Activated naive CD8-positive, alpha-beta T cell treated with anti-CD3 and anti-CD28 coated beads, Interleukin-2, amount 10 ng/mL, durations not matched to agents 7 days and 5 days (primary cell): ENCODE results near the gene NUCKS1. TPM values are rescaled to one million over a fixed set of nuclear protein-coding genes. Genes with fewer than 3 reads are reported as not detected.

Experiments used
- ATAC-seq: fragments of 150-1000 bp; cut with Tn5 transposase; one replicate; pipeline ENCODE4 v1.10.0; 2021; ENCODE audit warnings: low read depth, moderate library complexity
- POLR2A ChIA-PET: fragments of 350-600 bp; sonication (Branson Sonifier 250); formaldehyde crosslinking; loops from one replicate; lab custom pipeline; 2021; ENCODE audit warnings: antibody characterized with exemption; lab: Charles Lee
- DNase-seq: peaks from one replicate; pipeline ENCODE4 v3.0.0; 2021
- H3K27ac Mint-ChIP-seq: one replicate; pipeline ENCODE4 v1.8.0; 2022; ENCODE audit warnings: mild to moderate bottlenecking, mixed read lengths
- H3K27me3 Mint-ChIP-seq: one replicate; pipeline ENCODE4 v1.8.0; 2022; ENCODE audit warnings: mild to moderate bottlenecking, moderate library complexity, mixed read lengths
- H3K36me3 Mint-ChIP-seq: one replicate; pipeline ENCODE4 v1.8.0; 2021; ENCODE audit warnings: mild to moderate bottlenecking, mixed read lengths
- H3K4me1 Mint-ChIP-seq: one replicate; pipeline ENCODE4 v1.8.0; 2021; ENCODE audit warnings: mixed read lengths
- H3K4me3 Mint-ChIP-seq: one replicate; pipeline ENCODE4 v1.8.0; 2022; ENCODE audit warnings: mild to moderate bottlenecking, moderate library complexity, mixed read lengths
- H3K9me3 Mint-ChIP-seq: one replicate; pipeline ENCODE4 v1.8.0; 2021; ENCODE audit warnings: mixed read lengths
- total RNA-seq, 2 experiments: library from RNA; stranded (reverse); gene quantifications; one replicate each; pipeline ENCODE4 v1.2.3, GENCODE V29; 2021

Gene NUCKS1
- total RNA-seq, 2 experiments from 2014 or later: 200 to 211 TPM

- H3K4me3 Mint-ChIP-seq: no peak overlapping the region
- POLR2A ChIA-PET: no interaction called here
Observed at GRCh38 chr1:205676002-205676401, 74.0 kb downstream of the NUCKS1 start.

GRCh38 chr1:205675247-205675646 lies 74.7 kb downstream of the NUCKS1 start:
- no peak overlapping the region for H3K27ac Mint-ChIP-seq
- H3K4me3 Mint-ChIP-seq: no peak overlapping the region
- H3K27me3 Mint-ChIP-seq: peaks cover 16% of the 10 kb centered on the region
- POLR2A ChIA-PET: no interaction called here
- DNase-seq: no peak
- H3K4me1 Mint-ChIP-seq: peaks cover 15% of the 10 kb centered on the region
- no peaks in the 10 kb centered on the region for H3K9me3 Mint-ChIP-seq
- no peak for ATAC-seq
- H3K36me3 Mint-ChIP-seq: no peaks in the 10 kb centered on the region

More at GRCh38 chr1:205676002-205676401, 74.0 kb downstream of the NUCKS1 start:
- Mint-ChIP-seq H3K27me3 (peaks cover 21% of the 10 kb centered on the region), H3K36me3 (no peaks in the 10 kb centered on the region), H3K9me3 (no peaks in the 10 kb centered on the region), H3K4me1 (peaks cover 15% of the 10 kb centered on the region), H3K27ac (no peak overlapping the region)
- DNase-seq: no peak
- ATAC-seq: no peak

DNA sequence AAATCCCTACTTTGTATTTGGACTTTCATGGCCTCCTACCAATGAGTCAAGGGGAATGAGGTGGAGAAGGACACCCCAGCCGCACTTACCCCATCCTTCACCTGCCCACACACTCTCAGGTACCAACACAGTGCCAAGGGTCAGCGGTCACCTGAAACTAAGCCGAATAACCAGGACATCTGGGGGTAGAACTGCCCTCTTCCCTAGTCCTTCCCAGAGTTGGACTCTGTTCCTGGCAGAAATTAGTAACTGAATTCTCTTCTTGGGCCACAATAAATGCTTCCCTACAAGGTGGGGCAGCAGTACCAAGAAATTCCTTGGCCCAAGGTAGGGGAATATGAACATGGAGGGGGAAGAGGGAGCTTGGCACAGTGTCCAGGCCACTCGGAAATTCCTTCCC lies 77.0 kb downstream of the NUCKS1 start:
- ATAC-seq (no peak), DNase-seq (no peak)
- H3K27ac Mint-ChIP-seq: no peak overlapping the region
- no peaks in the 10 kb centered on the region for H3K9me3 Mint-ChIP-seq
- no peak overlapping the region for H3K4me3 Mint-ChIP-seq
- peaks cover 8% of the 10 kb centered on the region for H3K4me1 Mint-ChIP-seq
- peaks cover 18% of the 10 kb centered on the region for H3K27me3 Mint-ChIP-seq
- no peaks in the 10 kb centered on the region for H3K36me3 Mint-ChIP-seq
- POLR2A ChIA-PET: no interaction called here

DNA sequence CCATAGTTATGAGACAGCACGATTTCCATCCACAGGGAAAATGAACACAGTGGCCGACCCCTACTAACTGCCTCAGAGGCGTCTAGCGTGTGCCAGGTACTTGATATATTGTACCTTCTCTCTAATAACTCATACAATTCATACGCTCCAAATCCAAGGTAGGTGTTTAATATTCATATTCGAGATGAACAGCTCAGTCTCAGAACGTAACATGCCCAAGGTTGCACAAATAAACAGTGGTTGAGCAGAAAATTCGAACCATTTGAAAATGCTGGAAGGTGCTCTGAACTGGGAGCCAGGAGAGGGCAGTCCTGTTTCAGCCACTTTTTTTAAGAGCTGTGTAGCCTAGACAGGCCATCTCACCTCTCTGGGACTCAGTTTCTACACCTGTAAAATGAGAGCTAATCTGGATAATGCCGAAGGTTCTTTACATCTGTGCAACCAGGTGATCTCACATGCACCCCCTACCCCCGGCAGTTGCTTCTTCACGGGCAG lies 77.5 kb downstream of the NUCKS1 start:
- no peak for DNase-seq
- no peak overlapping the region for H3K4me3 Mint-ChIP-seq
- no peaks in the 10 kb centered on the region for H3K9me3 Mint-ChIP-seq
- peaks cover 18% of the 10 kb centered on the region for H3K27me3 Mint-ChIP-seq
- peaks cover 8% of the 10 kb centered on the region for H3K4me1 Mint-ChIP-seq
- ATAC-seq: no peak
- no peak overlapping the region for H3K27ac Mint-ChIP-seq
- no peaks in the 10 kb centered on the region for H3K36me3 Mint-ChIP-seq
- POLR2A ChIA-PET: no interaction called here

GRCh38 chr1:205670611-205671430 lies 79.2 kb downstream of the NUCKS1 start:
- Mint-ChIP-seq H3K27me3 (peaks cover 11% of the 10 kb centered on the region), H3K36me3 (no peaks in the 10 kb centered on the region), H3K4me3 (no peak overlapping the region), H3K9me3 (no peaks in the 10 kb centered on the region), H3K4me1 (peaks cover 8% of the 10 kb centered on the region), H3K27ac (no peak overlapping the region)
- ATAC-seq (no peak), DNase-seq (no peak)
- POLR2A ChIA-PET: interaction anchor here (0.9 kb wide), 1 partner anchor 41 kb away, joined by 3 read pairs; no protein-coding TSS in a partner anchor

GRCh38 chr1:205670150-205670446 lies 79.9 kb downstream of the NUCKS1 start:
- Mint-ChIP-seq H3K36me3 (no peaks in the 10 kb centered on the region), H3K27me3 (peaks cover 10% of the 10 kb centered on the region), H3K9me3 (no peaks in the 10 kb centered on the region), H3K4me1 (peaks cover 11% of the 10 kb centered on the region), H3K4me3 (no peak overlapping the region), H3K27ac (no peak overlapping the region)
- no peak for ATAC-seq
- POLR2A ChIA-PET: no interaction called here
- DNase-seq: no peak

GRCh38 chr1:205669341-205670149 lies 80.4 kb downstream of the NUCKS1 start:
- H3K36me3 Mint-ChIP-seq: no peaks in the 10 kb centered on the region
- H3K9me3 Mint-ChIP-seq: no peaks in the 10 kb centered on the region
- no peak overlapping the region for H3K4me3 Mint-ChIP-seq
- no peak for ATAC-seq
- H3K27me3 Mint-ChIP-seq: peaks cover 10% of the 10 kb centered on the region
- peaks cover 13% of the 10 kb centered on the region for H3K4me1 Mint-ChIP-seq
- no peak for DNase-seq
- no peak overlapping the region for H3K27ac Mint-ChIP-seq
- POLR2A ChIA-PET: no interaction called here

DNA sequence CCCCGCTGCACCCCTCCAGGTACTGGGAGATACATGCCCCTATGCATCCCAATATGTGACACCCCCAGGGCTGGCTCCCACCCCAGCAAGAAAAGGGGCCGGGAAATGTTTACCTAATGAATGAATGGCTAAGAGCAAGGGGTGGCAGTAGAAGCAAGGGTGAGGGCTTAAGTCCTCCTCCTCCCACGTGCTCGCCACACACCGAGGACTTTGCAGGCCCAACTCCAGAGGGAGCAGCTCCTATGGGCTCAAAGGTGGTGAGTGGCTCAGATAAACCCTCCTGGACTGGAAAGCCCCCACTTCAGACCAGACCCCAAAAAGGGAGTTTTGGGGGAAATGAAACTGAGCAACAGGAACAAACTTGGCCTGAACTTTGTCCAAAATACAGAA lies 81.0 kb downstream of the NUCKS1 start:
- no peak for ATAC-seq
- H3K27me3 Mint-ChIP-seq: peaks cover 10% of the 10 kb centered on the region
- no peak overlapping the region for H3K27ac Mint-ChIP-seq

DNA sequence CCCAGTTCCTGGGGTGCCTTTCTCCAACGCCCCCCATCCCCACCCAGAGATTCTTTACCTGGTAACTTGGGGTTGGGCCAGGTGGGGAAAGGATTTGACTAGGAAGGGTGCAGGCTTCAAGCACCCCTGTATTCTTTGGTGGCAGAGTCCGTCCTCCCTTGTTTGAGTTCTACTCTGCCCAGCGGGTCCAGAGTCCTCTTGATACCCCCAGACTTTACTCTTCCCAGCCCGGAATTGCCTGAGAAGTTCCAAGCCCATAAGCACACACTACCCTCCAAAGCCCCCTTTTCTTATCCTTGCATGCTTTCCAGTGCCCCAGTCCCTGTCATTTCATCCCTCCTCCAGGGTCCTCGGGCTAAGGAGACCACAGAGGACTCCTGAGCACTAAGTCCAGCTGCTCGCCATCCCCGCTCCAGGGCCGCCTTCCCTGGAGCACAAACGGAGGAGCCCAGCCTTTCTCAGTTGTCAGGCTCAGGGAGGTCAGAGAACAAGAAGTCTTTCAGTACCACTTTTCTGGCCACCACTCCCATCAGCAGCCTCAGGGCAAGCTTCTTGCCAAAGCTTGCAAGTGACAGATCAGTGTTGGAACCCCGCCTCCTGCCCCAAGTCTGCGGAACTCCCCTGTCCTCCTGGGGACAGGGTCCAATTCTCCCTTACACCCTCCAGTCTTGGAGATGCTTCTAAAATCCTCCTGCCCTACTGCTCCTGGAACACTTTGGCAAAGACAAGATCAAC lies 81.9 kb downstream of the NUCKS1 start:
- DNase-seq (no peak), ATAC-seq (no peak)
- Mint-ChIP-seq H3K4me1 (peaks cover 15% of the 10 kb centered on the region), H3K27me3 (peaks cover 6% of the 10 kb centered on the region), H3K36me3 (no peaks in the 10 kb centered on the region), H3K9me3 (no peaks in the 10 kb centered on the region), H3K4me3 (no peak overlapping the region), H3K27ac (no peak overlapping the region)
- POLR2A ChIA-PET: no interaction called here

More for the DNA sequence above, 81.0 kb downstream of the NUCKS1 start:
- Mint-ChIP-seq H3K36me3 (no peaks in the 10 kb centered on the region), H3K4me3 (no peak overlapping the region), H3K4me1 (peaks cover 15% of the 10 kb centered on the region), H3K9me3 (no peaks in the 10 kb centered on the region)
- POLR2A ChIA-PET: no interaction called here
- DNase-seq: no peak

- H3K36me3 Mint-ChIP-seq: no peaks in the 10 kb centered on the region
- POLR2A ChIA-PET: no interaction called here
- no peak overlapping the region for H3K27ac Mint-ChIP-seq
- peaks cover 7% of the 10 kb centered on the region for H3K27me3 Mint-ChIP-seq
- H3K9me3 Mint-ChIP-seq: no peaks in the 10 kb centered on the region
- no peak overlapping the region for H3K4me3 Mint-ChIP-seq
- no peak for DNase-seq
- no peak for ATAC-seq
- H3K4me1 Mint-ChIP-seq: peaks cover 7% of the 10 kb centered on the region
Observed at GRCh38 chr1:205666372-205667166, 83.4 kb downstream of the NUCKS1 start.

GRCh38 chr1:205665201-205666045 lies 84.6 kb downstream of the NUCKS1 start:
- no peak overlapping the region for H3K27ac Mint-ChIP-seq
- POLR2A ChIA-PET: no interaction called here
- no peaks in the 10 kb centered on the region for H3K9me3 Mint-ChIP-seq
- no peak for DNase-seq
- no peaks in the 10 kb centered on the region for H3K36me3 Mint-ChIP-seq
- H3K27me3 Mint-ChIP-seq: peaks cover 7% of the 10 kb centered on the region
- ATAC-seq: no peak
- H3K4me1 Mint-ChIP-seq: peaks cover 7% of the 10 kb centered on the region
- no peak overlapping the region for H3K4me3 Mint-ChIP-seq

DNA sequence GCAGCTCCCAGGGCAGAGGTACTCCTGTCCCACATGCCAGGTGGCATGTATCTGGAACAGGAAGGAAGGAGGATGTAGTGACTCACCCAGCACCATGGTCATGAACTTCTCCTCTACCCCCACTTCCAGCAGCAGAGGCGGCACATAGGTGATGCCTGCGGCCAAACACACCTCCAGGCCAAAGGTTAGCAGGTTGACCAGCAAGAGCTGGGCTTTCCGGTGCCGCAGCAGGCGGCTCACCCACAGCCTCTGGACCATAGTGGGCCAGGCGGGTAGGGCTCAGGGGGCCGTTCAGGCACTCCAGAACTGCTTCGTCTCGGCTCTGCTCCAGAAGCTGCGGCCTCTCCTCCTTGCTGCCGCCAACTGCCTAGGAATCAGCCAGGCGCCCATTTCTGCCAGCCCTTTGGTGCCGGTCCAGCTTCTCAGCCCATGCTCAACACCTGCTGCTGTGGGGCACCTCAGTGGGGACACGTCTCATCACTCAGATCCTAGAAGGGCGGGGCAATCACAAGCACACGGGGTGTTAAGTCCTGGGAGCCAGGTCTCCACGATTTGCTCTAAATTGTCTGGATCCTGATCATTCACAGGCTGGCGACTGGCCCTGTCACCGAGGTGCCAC lies 85.5 kb downstream of the NUCKS1 start:
- Mint-ChIP-seq H3K27ac (no peak overlapping the region), H3K27me3 (peaks cover 7% of the 10 kb centered on the region), H3K36me3 (no peaks in the 10 kb centered on the region), H3K4me1 (peaks cover 7% of the 10 kb centered on the region), H3K4me3 (no peak overlapping the region), H3K9me3 (no peaks in the 10 kb centered on the region)
- DNase-seq: no peak
- POLR2A ChIA-PET: no interaction called here
- ATAC-seq: no peak
